Amniotic epithelial cell (primary cell): ENCODE results near the gene HOXB5.
A peak's percentile ranks its signal among the peaks of the same experiment; 100 is the strongest.

Experiments used
- DNase-seq: peaks from one replicate; pipeline ENCODE4 v3.0.0-alpha.2; 2010; ENCODE audit warnings: low read depth

HOXB5 gene

GRCh38 chr17:48615963-48616716, 22.6 kb upstream of the HOXB5 start:
- peak; percentile 32 for DNase-seq

GRCh38 chr17:48615047-48615962, 21.7 kb upstream of the HOXB5 start, which contains the start of gene HOXB8:
TSS of gene HOXB8 (minus strand) at chr17:48615292. CDS start at chr17:48614704, 588 bp downstream.
- DNase-seq: peak; percentile 89

- DNase-seq: peak; percentile 57
Observed at GRCh38 chr17:48613862-48614694, 20.5 kb upstream of the HOXB5 start.

- peak; percentile 68 for DNase-seq
Observed at GRCh38 chr17:48612854-48613691, 19.5 kb upstream of the HOXB5 start.

- peak; percentile 64 for DNase-seq
Observed at GRCh38 chr17:48612456-48612853, 18.9 kb upstream of the HOXB5 start.

GRCh38 chr17:48611681-48612455, 18.3 kb upstream of the HOXB5 start:
- DNase-seq: peak; percentile 47

GRCh38 chr17:48611213-48611612, 17.6 kb upstream of the HOXB5 start:
- peak; percentile 57 for DNase-seq

- DNase-seq: peak; percentile 72
Observed at GRCh38 chr17:48610282-48611211, 17.0 kb upstream of the HOXB5 start, which contains the start of gene HOXB7. TSS of gene HOXB7 (minus strand) at chr17:48611017. CDS start at chr17:48610918, 99 bp downstream.

GRCh38 chr17:48609759-48610281, 16.2 kb upstream of the HOXB5 start:
- peak; percentile 10 for DNase-seq

- DNase-seq: peak; percentile 69
Observed at GRCh38 chr17:48609033-48609432, 15.5 kb upstream of the HOXB5 start.

GRCh38 chr17:48608494-48608834, 14.9 kb upstream of the HOXB5 start:
- DNase-seq: peak; percentile 22

- peak; percentile 48 for DNase-seq
Observed at GRCh38 chr17:48606892-48607614, 13.5 kb upstream of the HOXB5 start.

GRCh38 chr17:48605991-48606891, 12.7 kb upstream of the HOXB5 start:
- peak; percentile 75 for DNase-seq

- peak; percentile 69 for DNase-seq
Observed at GRCh38 chr17:48605409-48605919, 11.9 kb upstream of the HOXB5 start.

GRCh38 chr17:48604770-48605329, 11.3 kb upstream of the HOXB5 start, which contains the start of gene HOXB6:
TSS of gene HOXB6 (minus strand) at chr17:48604986. CDS start at chr17:48598150, 6,836 bp downstream.
- peak; percentile 91 for DNase-seq
